GM19240 (cell line): ENCODE measurements around the gene SSR4.

Experiments
- DNase-seq: peaks from one replicate; pipeline ENCODE4 v3.0.0; 2011; ENCODE audit warnings: low spot score; ENCODE audit not compliant: insufficient read length

The SSR4 gene

GRCh38 chrX:153828723-153829548 lies 34.5 kb downstream of the SSR4 start:
- no peak for DNase-seq

- no peak for DNase-seq
Measured at GRCh38 chrX:153829549-153829798, 35.0 kb downstream of the SSR4 start.

- DNase-seq: peak; percentile 1
Measured at GRCh38 chrX:153829799-153830639, 35.6 kb downstream of the SSR4 start, which contains the start of gene PDZD4. Gene PDZD4 (minus strand): TSS chrX:153830544. CDS start chrX:153830298, 246 bp downstream.

GRCh38 chrX:153830640-153831428 lies 36.4 kb downstream of the SSR4 start:
- DNase-seq: no peak

- no peak for DNase-seq
Measured at GRCh38 chrX:153831429-153832150, 37.1 kb downstream of the SSR4 start.

GRCh38 chrX:153832728-153833127 lies 38.3 kb downstream of the SSR4 start:
- DNase-seq: no peak

DNA sequence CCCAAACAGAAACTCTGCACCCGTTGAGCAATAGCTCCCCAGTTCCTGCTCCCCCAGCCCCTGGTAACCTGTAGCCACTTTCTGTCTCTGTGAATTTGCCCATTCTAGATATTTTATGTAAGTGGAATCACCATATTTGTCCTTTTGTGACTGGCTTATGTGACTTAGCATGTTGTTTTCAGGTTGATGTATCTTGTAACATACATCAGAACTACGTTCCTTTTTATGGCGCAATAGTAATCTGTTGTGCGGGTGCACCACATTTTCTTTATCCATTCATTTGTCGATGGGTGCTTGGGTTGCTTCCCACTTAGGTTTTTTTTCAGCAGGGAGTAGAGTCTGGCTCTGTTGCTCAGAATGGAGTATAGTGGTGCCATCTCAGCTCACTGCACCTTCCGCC lies 42.5 kb downstream of the SSR4 start:
- DNase-seq: no peak

GRCh38 chrX:153844509-153845082 lies 50.1 kb downstream of the SSR4 start:
- DNase-seq: no peak

- DNase-seq: no peak
Measured at GRCh38 chrX:153845195-153845594, 50.7 kb downstream of the SSR4 start.

DNA sequence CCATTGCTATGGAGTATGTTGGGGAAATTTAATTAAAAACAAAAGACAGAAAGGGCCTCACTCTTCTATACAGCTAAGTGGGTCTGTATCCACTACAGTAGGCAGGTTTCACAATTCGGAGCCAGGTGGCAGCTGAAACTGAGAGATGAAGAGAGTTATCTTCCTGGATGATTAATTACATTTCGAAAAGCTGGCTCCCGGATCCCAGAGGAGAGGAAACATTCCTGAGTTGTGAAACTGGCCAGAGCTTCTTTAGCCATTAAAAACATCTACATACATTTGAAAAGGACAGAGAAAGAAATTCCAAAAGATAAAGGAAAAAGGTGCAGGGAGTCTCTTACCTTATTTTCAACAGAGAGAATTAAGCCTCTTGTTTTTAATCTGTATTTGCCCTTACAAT lies 51.4 kb downstream of the SSR4 start:
- no peak for DNase-seq
